ENCODE data around the gene BCL2L1. TPM values are rescaled to one million over a fixed set of nuclear protein-coding genes. Genes with fewer than 3 reads are reported as not detected.

Gene BCL2L1
- total and polyA plus RNA-seq, 2 experiments from 2014 or later = 56.3 to 83.8 TPM

- Histone ChIP-seq H3K27me3 (replicated peaks; ENCODE audit: insufficient read depth) (no peaks in the 10 kb centered on the region), H3K9me3 (ENCODE audit: low read depth) (no peaks in the 10 kb centered on the region), H3K36me3 (ENCODE audit: low read depth) (no peaks in the 10 kb centered on the region), H3K27ac (peak overlapping the region; percentile 96), H3K9me2 (ENCODE audit: insufficient read depth) (no peaks in the 10 kb centered on the region), H3K9ac (peak overlapping the region; percentile 98), H2AFZ (peak overlapping the region; percentile 91), H3K4me1 (ENCODE audit: insufficient read depth) (peaks cover 42% of the 10 kb centered on the region), H3F3A (ENCODE audit: insufficient read depth) (peaks cover 18% of the 10 kb centered on the region; the same call in 1 of the 2 replicates), H3K4me2 (ENCODE audit: unreplicated experiment) (peak overlapping the region; percentile 98), H4K20me1 (ENCODE audit: insufficient read depth) (no peaks in the 10 kb centered on the region), H3K4me3 (peak overlapping the region; percentile 86), H3K79me2 (ENCODE audit: insufficient read depth) (peaks cover 48% of the 10 kb centered on the region)
- WGBS, 2 experiments (ENCODE audit: low coverage in 1 of 2, low lambda C conversion rate in 2 of 2, missing lambda C conversion rate in 2 of 2) = 0 to 3% methylated on average over 62 to 64 of the region's 77 CpGs
- peak; percentile 97 for DNase-seq
- TF ChIP-seq EZH2 (IDR thresholded peaks at IDR 0.05; ENCODE audit: insufficient read depth, poor library complexity, severe bottlenecking) (no peak), EZH2phosphoT487 (IDR thresholded peaks at IDR 0.05; ENCODE audit: insufficient read depth, low read depth) (no peak)
- in situ Hi-C loops (cut with MboI) = loop anchor here (10.0 kb wide), 1 partner anchor 59 kb away; no protein-coding TSS in a partner anchor
These were observed 831 bp upstream of the BCL2L1 start for GRCh38 chr20:31723319-31724078.

GRCh38 chr20:31723069-31723318, 326 bp upstream of the BCL2L1 start:
- DNase-seq = peak; percentile 70
- no peaks in the 10 kb centered on the region for H3K9me3 ChIP-seq (ENCODE audit: low read depth)
- H3K4me2 ChIP-seq (ENCODE audit: unreplicated experiment) = peak overlapping the region; percentile 98
- peak overlapping the region; percentile 96 for H3K27ac ChIP-seq
- 0% methylated on average over 10 of the region's 10 CpGs for WGBS, 2 experiments (ENCODE audit: low coverage in 1 of 2, low lambda C conversion rate in 2 of 2, missing lambda C conversion rate in 2 of 2)
- no peaks in the 10 kb centered on the region for H3K27me3 ChIP-seq (replicated peaks; ENCODE audit: insufficient read depth)
- H3K79me2 ChIP-seq (ENCODE audit: insufficient read depth) = peaks cover 53% of the 10 kb centered on the region
- H4K20me1 ChIP-seq (ENCODE audit: insufficient read depth) = no peaks in the 10 kb centered on the region
- TF ChIP-seq EZH2 (IDR thresholded peaks at IDR 0.05; ENCODE audit: insufficient read depth, poor library complexity, severe bottlenecking) (no peak), EZH2phosphoT487 (IDR thresholded peaks at IDR 0.05; ENCODE audit: insufficient read depth, low read depth) (no peak)
- H3K36me3 ChIP-seq (ENCODE audit: low read depth) = no peaks in the 10 kb centered on the region
- in situ Hi-C loops (cut with MboI) = loop anchor here (10.0 kb wide), 1 partner anchor 58 kb away; no protein-coding TSS in a partner anchor
- H2AFZ ChIP-seq = peak overlapping the region; percentile 91
- peaks cover 43% of the 10 kb centered on the region for H3K4me1 ChIP-seq (ENCODE audit: insufficient read depth)
- H3F3A ChIP-seq (ENCODE audit: insufficient read depth) = peaks cover 13% of the 10 kb centered on the region; the same call in 1 of the 2 replicates
- H3K4me3 ChIP-seq = peak overlapping the region; percentile 86
- peak overlapping the region; percentile 98 for H3K9ac ChIP-seq
- H3K9me2 ChIP-seq (ENCODE audit: insufficient read depth) = no peaks in the 10 kb centered on the region

GRCh38 chr20:31721408-31722256, 1.0 kb downstream of the BCL2L1 start:
- 84% methylated on average over 22 of the region's 22 CpGs for WGBS, 2 experiments (ENCODE audit: low coverage in 1 of 2, low lambda C conversion rate in 2 of 2, missing lambda C conversion rate in 2 of 2)
- Histone ChIP-seq H3K27me3 (replicated peaks; ENCODE audit: insufficient read depth) (no peaks in the 10 kb centered on the region), H3F3A (ENCODE audit: insufficient read depth) (0 out of 2 replicates have a peak, but pooled peaks cover 5% of the 10 kb centered on the region)

More at GRCh38 chr20:31721408-31722256, 1.0 kb downstream of the BCL2L1 start:
- in situ Hi-C loops (cut with MboI) = loop anchor here (10.0 kb wide), 1 partner anchor 57 kb away; no protein-coding TSS in a partner anchor
- Histone ChIP-seq H2AFZ (no peak overlapping the region), H3K9me2 (ENCODE audit: insufficient read depth) (no peaks in the 10 kb centered on the region), H3K9ac (peak overlapping the region; percentile 98), H3K4me2 (ENCODE audit: unreplicated experiment) (peak overlapping the region; percentile 98), H3K79me2 (ENCODE audit: insufficient read depth) (peaks cover 67% of the 10 kb centered on the region), H3K27ac (no peak overlapping the region), H3K4me3 (peak overlapping the region; percentile 86), H3K9me3 (ENCODE audit: low read depth) (no peaks in the 10 kb centered on the region), H4K20me1 (ENCODE audit: insufficient read depth) (no peaks in the 10 kb centered on the region), H3K36me3 (ENCODE audit: low read depth) (peaks cover 1% of the 10 kb centered on the region; the same call in 1 of the 2 replicates), H3K4me1 (ENCODE audit: insufficient read depth) (peaks cover 44% of the 10 kb centered on the region)
- TF ChIP-seq EZH2 (IDR thresholded peaks at IDR 0.05; ENCODE audit: insufficient read depth, poor library complexity, severe bottlenecking) (no peak), EZH2phosphoT487 (IDR thresholded peaks at IDR 0.05; ENCODE audit: insufficient read depth, low read depth) (no peak)
- no peak for DNase-seq
